GM23338 (cell line): ENCODE results near the gene TNNI3K. TPM values are rescaled to one million over a fixed set of nuclear protein-coding genes. Genes with fewer than 3 reads are reported as not detected.

Source experiments
- ATAC-seq: fragments of 200-7000 bp; cut with Tn5 transposase; 3 replicates; pipeline ENCODE4 v1.9.1; 2020
- DNase-seq: peaks from one replicate; pipeline ENCODE4 v3.0.0-alpha.2; 2015; ENCODE audit warnings: low spot score
- H2AFZ ChIP-seq: fragments of 200-600 bp; sonication (generic); 2 replicates; pipeline ENCODE4 v1.8.0; 2016; ENCODE audit warnings: antibody characterized with exemption, mild to moderate bottlenecking, moderate library complexity
- H3F3A ChIP-seq: fragments of 200-600 bp; sonication (generic); replicated peaks from 2 replicates; pipeline ENCODE4 v1.8.0; 2017; ENCODE audit warnings: antibody characterized with exemption, mixed run types, low read depth
- H3K27ac ChIP-seq: fragments of 200-600 bp; sonication (generic); 2 replicates; pipeline ENCODE4 v1.6.1; 2016; ENCODE audit warnings: low read depth
- H3K27me3 ChIP-seq: fragments of 200-600 bp; sonication (generic); 2 replicates; pipeline ENCODE4 v1.8.0; 2016; ENCODE audit warnings: mild to moderate bottlenecking, mixed run types, moderate library complexity; ENCODE audit not compliant: insufficient read depth
- H3K36me3 ChIP-seq: fragments of 200-600 bp; sonication (generic); 2 replicates; pipeline ENCODE4 v1.8.0; 2016; ENCODE audit warnings: mild to moderate bottlenecking; ENCODE audit not compliant: insufficient read depth
- H3K4me1 ChIP-seq: fragments of 200-600 bp; sonication (generic); 2 replicates; pipeline ENCODE4 v1.8.0; 2016; ENCODE audit warnings: mild to moderate bottlenecking, moderate library complexity; ENCODE audit not compliant: insufficient read depth
- H3K4me2 ChIP-seq: fragments of 200-600 bp; sonication (generic); 2 replicates; pipeline ENCODE4 v1.7.1; 2017; ENCODE audit warnings: mixed run types
- H3K4me3 ChIP-seq: fragments of 200-600 bp; sonication (generic); 2 replicates; pipeline ENCODE4 v1.6.1; 2016; ENCODE audit warnings: mixed run types
- H3K79me2 ChIP-seq: fragments of 200-600 bp; sonication (generic); replicated peaks from 2 replicates; pipeline ENCODE4 v1.8.0; 2017; ENCODE audit warnings: mild to moderate bottlenecking; ENCODE audit not compliant: insufficient read depth
- H3K9me2 ChIP-seq: fragments of 200-600 bp; sonication (generic); 2 replicates; pipeline ENCODE4 v1.8.0; 2017; ENCODE audit not compliant: insufficient read depth
- H4K20me1 ChIP-seq: fragments of 200-600 bp; sonication (generic); replicated peaks from 2 replicates; pipeline ENCODE4 v1.8.0; 2017; ENCODE audit warnings: mild to moderate bottlenecking; ENCODE audit not compliant: insufficient read depth
- H3K27ac Mint-ChIP-seq: 2 replicates; pipeline ENCODE4 v1.8.0; 2020; ENCODE audit warnings: inconsistent platforms, mild to moderate bottlenecking, moderate library complexity, mixed read lengths
- H3K27me3 Mint-ChIP-seq: 3 replicates; pipeline ENCODE4 v1.8.0; 2022; ENCODE audit warnings: low read depth, mild to moderate bottlenecking, moderate library complexity, mixed read lengths, inconsistent platforms; ENCODE audit not compliant: insufficient read depth, poor library complexity
- H3K36me3 Mint-ChIP-seq: 3 replicates; pipeline ENCODE4 v1.8.0; 2021; ENCODE audit warnings: low read depth, mild to moderate bottlenecking, inconsistent platforms, moderate library complexity, mixed read lengths
- H3K4me1 Mint-ChIP-seq: 3 replicates; pipeline ENCODE4 v1.8.0; 2020; ENCODE audit warnings: mild to moderate bottlenecking, inconsistent platforms, mixed read lengths
- H3K4me3 Mint-ChIP-seq: 3 replicates; pipeline ENCODE4 v1.8.0; 2021; ENCODE audit warnings: moderate library complexity, mild to moderate bottlenecking, inconsistent platforms, mixed read lengths
- H3K9me3 Mint-ChIP-seq: 3 replicates; pipeline ENCODE4 v1.8.0; 2020; ENCODE audit warnings: moderate library complexity, mild to moderate bottlenecking, inconsistent platforms, mixed read lengths
- CREB1 ChIP-seq: fragments of 250-450 bp; sonication (Bioruptor Pico); IDR thresholded peaks from 2 replicates; pipeline ENCODE4 v1.5.0; 2020; ENCODE audit warnings: low read depth, mild to moderate bottlenecking, moderate library complexity
- EZH2 ChIP-seq: fragments of 200-600 bp; sonication (generic); IDR thresholded peaks from one replicate; pipeline ENCODE4 v1.8.0; 2017; ENCODE audit warnings: antibody characterized with exemption, mild to moderate bottlenecking, low read depth; ENCODE audit not compliant: unreplicated experiment
- EZH2phosphoT487 ChIP-seq: fragments of 200-600 bp; sonication (generic); IDR thresholded peaks from one replicate; pipeline ENCODE4 v1.8.1; 2018; ENCODE audit warnings: antibody characterized with exemption; ENCODE audit not compliant: unreplicated experiment
- JUNB ChIP-seq: IDR thresholded peaks from one replicate; pipeline ENCODE4 v1.6.1; 2016; ENCODE audit warnings: antibody characterized with exemption; ENCODE audit not compliant: unreplicated experiment
- NANOG ChIP-seq: IDR thresholded peaks from 2 replicates; pipeline ENCODE4 v1.6.1; 2016; ENCODE audit warnings: antibody characterized with exemption, borderline replicate concordance
- POLR2AphosphoS5 ChIP-seq: IDR thresholded peaks from 2 replicates; pipeline ENCODE4 v1.6.1; 2016; ENCODE audit warnings: antibody characterized with exemption, low read depth
- STAT1 ChIP-seq: IDR thresholded peaks from one replicate; pipeline ENCODE4 v1.6.1; 2016; ENCODE audit warnings: antibody characterized with exemption; ENCODE audit not compliant: unreplicated experiment
- ZNF114 ChIP-seq: fragments of 250-450 bp; sonication (Bioruptor Pico); IDR thresholded peaks from 2 replicates; pipeline ENCODE4 v1.5.0; 2020; ENCODE audit warnings: mild to moderate bottlenecking, moderate library complexity
- ZNF331 ChIP-seq: fragments of 250-450 bp; sonication (Bioruptor Pico); IDR thresholded peaks from 2 replicates; pipeline ENCODE4 v1.5.0; 2020; ENCODE audit warnings: low read depth, mild to moderate bottlenecking, moderate library complexity
- polyA plus RNA-seq: library from polyadenylated mRNA; unstranded; fragments of >200 nt; fragmentation: Nextera tagmentation; extraction: Ambion mirVana; gene quantifications from 2 replicates; pipeline ENCODE4 v1.2.1, GENCODE V29; 2016
- total RNA-seq: library from RNA; depleted of rRNA; stranded (reverse); fragments of >200 nt; shearing (Covaris generic); gene quantifications from 2 replicates; pipeline ENCODE4 v1.2.3, GENCODE V29; 2014
- TF ChIP-seq, protein P1 (sequence below): IDR thresholded peaks from one replicate; pipeline ENCODE4 v1.6.1; 2018; ENCODE audit warnings: antibody characterized with exemption; ENCODE audit not compliant: unreplicated experiment
- TF ChIP-seq, protein P2 (sequence below), 2 experiments: fragments of 200-600 bp in 1 of 2; sonication (generic) in 1 of 2; conservative IDR thresholded peaks; 2 replicates each; pipeline versions ENCODE4 v1.5.1 to v1.6.1; 2016 to 2017; ENCODE audit warnings: antibody characterized with exemption in 2 of 2, low read depth in 2 of 2, mild to moderate bottlenecking in 2 of 2, moderate library complexity in 1 of 2
- TF ChIP-seq, protein P3 (sequence below): fragments of 250-450 bp; sonication (Bioruptor Pico); IDR thresholded peaks from 2 replicates; pipeline ENCODE4 v1.5.0; 2020; ENCODE audit warnings: mild to moderate bottlenecking, moderate library complexity
- TF ChIP-seq, protein P4 (sequence below): IDR thresholded peaks from 2 replicates; pipeline ENCODE4 v1.6.1; 2016; ENCODE audit warnings: antibody characterized with exemption

TNNI3K gene
- total and polyA plus RNA-seq, 2 experiments from 2014 or later, result not detected

DNA sequence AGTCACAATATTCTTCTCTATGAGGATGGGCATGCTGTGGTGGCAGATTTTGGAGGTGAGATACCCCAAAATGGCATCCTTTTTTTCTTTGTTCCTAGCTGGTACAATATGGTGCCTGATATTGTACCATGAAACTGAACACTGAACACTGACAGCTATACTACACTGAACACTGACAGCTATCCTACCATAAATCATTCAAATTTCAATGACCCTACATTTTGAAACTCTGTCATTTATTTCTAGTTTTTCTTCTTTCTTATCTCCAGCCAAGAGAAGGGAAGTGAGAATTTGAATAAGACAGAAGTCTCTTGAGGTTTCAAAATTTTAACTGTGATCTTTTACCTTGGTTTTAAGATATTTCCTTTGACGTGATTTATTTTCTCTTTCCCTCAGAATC lies 200.9 kb downstream of the TNNI3K start:
- Histone ChIP-seq H3K79me2 (no peaks in the 10 kb centered on the region), H3K4me2 (no peak overlapping the region), H4K20me1 (no peaks in the 10 kb centered on the region), H3K9me2 (no peaks in the 10 kb centered on the region), H3F3A (no peaks in the 10 kb centered on the region), H2AFZ (no peak overlapping the region), H3K36me3 (no peaks in the 10 kb centered on the region), H3K4me3 (no peak overlapping the region), H3K27me3 (no peaks in the 10 kb centered on the region), H3K27ac (no peak overlapping the region), H3K4me1 (no peaks in the 10 kb centered on the region)
- ATAC-seq (no peak), DNase-seq (no peak)
- Mint-ChIP-seq H3K4me3 (no peak overlapping the region), H3K36me3 (no peaks in the 10 kb centered on the region), H3K9me3 (no peaks in the 10 kb centered on the region), H3K4me1 (no peaks in the 10 kb centered on the region), H3K27me3 (no peaks in the 10 kb centered on the region), H3K27ac (no peak overlapping the region)
- TF ChIP-seq JUNB (no peak), CREB1 (CRISPR knock-in tag) (no peak), EZH2 (no peak), STAT1 (no peak), POLR2AphosphoS5 (no peak), ZNF331 (CRISPR knock-in tag) (no peak), NANOG (no peak), EZH2phosphoT487 (no peak), ZNF114 (CRISPR knock-in tag) (no peak)
- TF ChIP-seq, protein P1, sequence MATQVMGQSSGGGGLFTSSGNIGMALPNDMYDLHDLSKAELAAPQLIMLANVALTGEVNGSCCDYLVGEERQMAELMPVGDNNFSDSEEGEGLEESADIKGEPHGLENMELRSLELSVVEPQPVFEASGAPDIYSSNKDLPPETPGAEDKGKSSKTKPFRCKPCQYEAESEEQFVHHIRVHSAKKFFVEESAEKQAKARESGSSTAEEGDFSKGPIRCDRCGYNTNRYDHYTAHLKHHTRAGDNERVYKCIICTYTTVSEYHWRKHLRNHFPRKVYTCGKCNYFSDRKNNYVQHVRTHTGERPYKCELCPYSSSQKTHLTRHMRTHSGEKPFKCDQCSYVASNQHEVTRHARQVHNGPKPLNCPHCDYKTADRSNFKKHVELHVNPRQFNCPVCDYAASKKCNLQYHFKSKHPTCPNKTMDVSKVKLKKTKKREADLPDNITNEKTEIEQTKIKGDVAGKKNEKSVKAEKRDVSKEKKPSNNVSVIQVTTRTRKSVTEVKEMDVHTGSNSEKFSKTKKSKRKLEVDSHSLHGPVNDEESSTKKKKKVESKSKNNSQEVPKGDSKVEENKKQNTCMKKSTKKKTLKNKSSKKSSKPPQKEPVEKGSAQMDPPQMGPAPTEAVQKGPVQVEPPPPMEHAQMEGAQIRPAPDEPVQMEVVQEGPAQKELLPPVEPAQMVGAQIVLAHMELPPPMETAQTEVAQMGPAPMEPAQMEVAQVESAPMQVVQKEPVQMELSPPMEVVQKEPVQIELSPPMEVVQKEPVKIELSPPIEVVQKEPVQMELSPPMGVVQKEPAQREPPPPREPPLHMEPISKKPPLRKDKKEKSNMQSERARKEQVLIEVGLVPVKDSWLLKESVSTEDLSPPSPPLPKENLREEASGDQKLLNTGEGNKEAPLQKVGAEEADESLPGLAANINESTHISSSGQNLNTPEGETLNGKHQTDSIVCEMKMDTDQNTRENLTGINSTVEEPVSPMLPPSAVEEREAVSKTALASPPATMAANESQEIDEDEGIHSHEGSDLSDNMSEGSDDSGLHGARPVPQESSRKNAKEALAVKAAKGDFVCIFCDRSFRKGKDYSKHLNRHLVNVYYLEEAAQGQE, result no peak
- TF ChIP-seq, protein P2, sequence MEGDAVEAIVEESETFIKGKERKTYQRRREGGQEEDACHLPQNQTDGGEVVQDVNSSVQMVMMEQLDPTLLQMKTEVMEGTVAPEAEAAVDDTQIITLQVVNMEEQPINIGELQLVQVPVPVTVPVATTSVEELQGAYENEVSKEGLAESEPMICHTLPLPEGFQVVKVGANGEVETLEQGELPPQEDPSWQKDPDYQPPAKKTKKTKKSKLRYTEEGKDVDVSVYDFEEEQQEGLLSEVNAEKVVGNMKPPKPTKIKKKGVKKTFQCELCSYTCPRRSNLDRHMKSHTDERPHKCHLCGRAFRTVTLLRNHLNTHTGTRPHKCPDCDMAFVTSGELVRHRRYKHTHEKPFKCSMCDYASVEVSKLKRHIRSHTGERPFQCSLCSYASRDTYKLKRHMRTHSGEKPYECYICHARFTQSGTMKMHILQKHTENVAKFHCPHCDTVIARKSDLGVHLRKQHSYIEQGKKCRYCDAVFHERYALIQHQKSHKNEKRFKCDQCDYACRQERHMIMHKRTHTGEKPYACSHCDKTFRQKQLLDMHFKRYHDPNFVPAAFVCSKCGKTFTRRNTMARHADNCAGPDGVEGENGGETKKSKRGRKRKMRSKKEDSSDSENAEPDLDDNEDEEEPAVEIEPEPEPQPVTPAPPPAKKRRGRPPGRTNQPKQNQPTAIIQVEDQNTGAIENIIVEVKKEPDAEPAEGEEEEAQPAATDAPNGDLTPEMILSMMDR (conservative IDR thresholded peaks at IDR 0.05; ENCODE audit: low read depth in 2 of 2), result no peak
- TF ChIP-seq, protein P3, sequence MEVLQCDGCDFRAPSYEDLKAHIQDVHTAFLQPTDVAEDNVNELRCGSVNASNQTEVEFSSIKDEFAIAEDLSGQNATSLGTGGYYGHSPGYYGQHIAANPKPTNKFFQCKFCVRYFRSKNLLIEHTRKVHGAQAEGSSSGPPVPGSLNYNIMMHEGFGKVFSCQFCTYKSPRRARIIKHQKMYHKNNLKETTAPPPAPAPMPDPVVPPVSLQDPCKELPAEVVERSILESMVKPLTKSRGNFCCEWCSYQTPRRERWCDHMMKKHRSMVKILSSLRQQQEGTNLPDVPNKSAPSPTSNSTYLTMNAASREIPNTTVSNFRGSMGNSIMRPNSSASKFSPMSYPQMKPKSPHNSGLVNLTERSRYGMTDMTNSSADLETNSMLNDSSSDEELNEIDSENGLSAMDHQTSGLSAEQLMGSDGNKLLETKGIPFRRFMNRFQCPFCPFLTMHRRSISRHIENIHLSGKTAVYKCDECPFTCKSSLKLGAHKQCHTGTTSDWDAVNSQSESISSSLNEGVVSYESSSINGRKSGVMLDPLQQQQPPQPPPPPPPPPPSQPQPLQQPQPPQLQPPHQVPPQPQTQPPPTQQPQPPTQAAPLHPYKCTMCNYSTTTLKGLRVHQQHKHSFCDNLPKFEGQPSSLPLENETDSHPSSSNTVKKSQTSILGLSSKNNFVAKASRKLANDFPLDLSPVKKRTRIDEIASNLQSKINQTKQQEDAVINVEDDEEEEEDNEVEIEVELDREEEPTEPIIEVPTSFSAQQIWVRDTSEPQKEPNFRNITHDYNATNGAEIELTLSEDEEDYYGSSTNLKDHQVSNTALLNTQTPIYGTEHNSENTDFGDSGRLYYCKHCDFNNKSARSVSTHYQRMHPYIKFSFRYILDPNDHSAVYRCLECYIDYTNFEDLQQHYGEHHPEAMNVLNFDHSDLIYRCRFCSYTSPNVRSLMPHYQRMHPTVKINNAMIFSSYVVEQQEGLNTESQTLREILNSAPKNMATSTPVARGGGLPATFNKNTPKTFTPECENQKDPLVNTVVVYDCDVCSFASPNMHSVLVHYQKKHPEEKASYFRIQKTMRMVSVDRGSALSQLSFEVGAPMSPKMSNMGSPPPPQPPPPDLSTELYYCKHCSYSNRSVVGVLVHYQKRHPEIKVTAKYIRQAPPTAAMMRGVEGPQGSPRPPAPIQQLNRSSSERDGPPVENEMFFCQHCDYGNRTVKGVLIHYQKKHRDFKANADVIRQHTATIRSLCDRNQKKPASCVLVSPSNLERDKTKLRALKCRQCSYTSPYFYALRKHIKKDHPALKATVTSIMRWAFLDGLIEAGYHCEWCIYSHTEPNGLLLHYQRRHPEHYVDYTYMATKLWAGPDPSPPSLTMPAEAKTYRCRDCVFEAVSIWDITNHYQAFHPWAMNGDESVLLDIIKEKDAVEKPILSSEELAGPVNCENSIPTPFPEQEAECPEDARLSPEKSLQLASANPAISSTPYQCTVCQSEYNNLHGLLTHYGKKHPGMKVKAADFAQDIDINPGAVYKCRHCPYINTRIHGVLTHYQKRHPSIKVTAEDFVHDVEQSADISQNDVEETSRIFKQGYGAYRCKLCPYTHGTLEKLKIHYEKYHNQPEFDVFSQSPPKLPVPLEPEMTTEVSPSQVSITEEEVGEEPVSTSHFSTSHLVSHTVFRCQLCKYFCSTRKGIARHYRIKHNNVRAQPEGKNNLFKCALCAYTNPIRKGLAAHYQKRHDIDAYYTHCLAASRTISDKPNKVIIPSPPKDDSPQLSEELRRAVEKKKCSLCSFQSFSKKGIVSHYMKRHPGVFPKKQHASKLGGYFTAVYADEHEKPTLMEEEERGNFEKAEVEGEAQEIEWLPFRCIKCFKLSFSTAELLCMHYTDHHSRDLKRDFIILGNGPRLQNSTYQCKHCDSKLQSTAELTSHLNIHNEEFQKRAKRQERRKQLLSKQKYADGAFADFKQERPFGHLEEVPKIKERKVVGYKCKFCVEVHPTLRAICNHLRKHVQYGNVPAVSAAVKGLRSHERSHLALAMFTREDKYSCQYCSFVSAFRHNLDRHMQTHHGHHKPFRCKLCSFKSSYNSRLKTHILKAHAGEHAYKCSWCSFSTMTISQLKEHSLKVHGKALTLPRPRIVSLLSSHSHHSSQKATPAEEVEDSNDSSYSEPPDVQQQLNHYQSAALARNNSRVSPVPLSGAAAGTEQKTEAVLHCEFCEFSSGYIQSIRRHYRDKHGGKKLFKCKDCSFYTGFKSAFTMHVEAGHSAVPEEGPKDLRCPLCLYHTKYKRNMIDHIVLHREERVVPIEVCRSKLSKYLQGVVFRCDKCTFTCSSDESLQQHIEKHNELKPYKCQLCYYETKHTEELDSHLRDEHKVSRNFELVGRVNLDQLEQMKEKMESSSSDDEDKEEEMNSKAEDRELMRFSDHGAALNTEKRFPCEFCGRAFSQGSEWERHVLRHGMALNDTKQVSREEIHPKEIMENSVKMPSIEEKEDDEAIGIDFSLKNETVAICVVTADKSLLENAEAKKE, result no peak
- TF ChIP-seq, protein P4, sequence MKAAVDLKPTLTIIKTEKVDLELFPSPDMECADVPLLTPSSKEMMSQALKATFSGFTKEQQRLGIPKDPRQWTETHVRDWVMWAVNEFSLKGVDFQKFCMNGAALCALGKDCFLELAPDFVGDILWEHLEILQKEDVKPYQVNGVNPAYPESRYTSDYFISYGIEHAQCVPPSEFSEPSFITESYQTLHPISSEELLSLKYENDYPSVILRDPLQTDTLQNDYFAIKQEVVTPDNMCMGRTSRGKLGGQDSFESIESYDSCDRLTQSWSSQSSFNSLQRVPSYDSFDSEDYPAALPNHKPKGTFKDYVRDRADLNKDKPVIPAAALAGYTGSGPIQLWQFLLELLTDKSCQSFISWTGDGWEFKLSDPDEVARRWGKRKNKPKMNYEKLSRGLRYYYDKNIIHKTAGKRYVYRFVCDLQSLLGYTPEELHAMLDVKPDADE, result no peak
